Gastrocnemius medialis (tissue), 4 donors: ENCODE data around the gene HS6ST2. TPM values are rescaled to one million over a fixed set of nuclear protein-coding genes. Genes with fewer than 3 reads are reported as not detected.

Source experiments
- ATAC-seq, 2 donors: fragments of 150-250 bp; one replicate each; pipeline ENCODE4 v1.9.1; 2016
- DNase-seq, 2 donors: peaks; one replicate each; pipeline ENCODE4 v3.0.0-alpha.2; 2019
- H3K27ac ChIP-seq, 4 donors: fragments of 200-600 bp; sonication (generic); 1 replicate in 1 of 4; 2 replicates in 3 of 4; pipeline ENCODE4 v1.5.1; 2016 to 2018; ENCODE audit warnings: mild to moderate bottlenecking in 2 of 4, moderate library complexity in 1 of 4
- H3K27me3 ChIP-seq, 3 donors: fragments of 200-600 bp; sonication (generic) in 2 of 3; 1 replicate in 1 of 3; 2 replicates in 2 of 3; pipeline versions ENCODE4 v1.5.1 to v1.6.0; 2016 to 2019; ENCODE audit warnings: mild to moderate bottlenecking in 1 of 3, moderate library complexity in 1 of 3
- H3K36me3 ChIP-seq, 2 donors: fragments of 200-600 bp; sonication (generic) in 1 of 2; one replicate each; pipeline ENCODE4 v1.5.1; 2017 to 2018
- H3K4me1 ChIP-seq, 2 donors: fragments of 200-600 bp; sonication (generic) in 1 of 2; one replicate each; pipeline ENCODE4 v1.5.1; 2016 to 2017; ENCODE audit warnings: mild to moderate bottlenecking in 2 of 2
- H3K4me3 ChIP-seq, 4 donors: fragments of 200-600 bp; sonication (generic) in 3 of 4; 1 replicate in 1 of 4; 2 replicates in 3 of 4; pipeline ENCODE4 v1.5.1; 2016 to 2019; ENCODE audit warnings: mild to moderate bottlenecking in 2 of 4
- H3K9me3 ChIP-seq, 3 donors: fragments of 200-600 bp; sonication (generic) in 2 of 3; 1 replicate in 1 of 3; 2 replicates in 2 of 3; pipeline ENCODE4 v1.5.1; 2016 to 2019
- POLR2A ChIP-seq, 2 donors: fragments of 450-650 bp; IDR thresholded peaks; one replicate each; pipeline ENCODE4 v1.6.1; 2017; ENCODE audit warnings: antibody characterized with exemption in 2 of 2, mild to moderate bottlenecking in 2 of 2, moderate library complexity in 2 of 2
- in situ Hi-C, 4 donors: fragments of 200-750 bp; cut with MboI; loops; one replicate each; pipeline versions ENCODE4 v1.15.0 to v1.8.0; 2017; ENCODE audit warnings: low sequenced_read_pairs in 4 of 4
- intact Hi-C: fragments of 100-400 bp; cut with DNase I; formaldehyde crosslinking; loops from one replicate; pipeline ENCODE4 v1.15.1; 2023; ENCODE audit warnings: low total_unique reads
- total RNA-seq, 4 donors: library from RNA; depleted of rRNA; stranded (reverse); fragments of >200 nt; gene quantifications; one replicate each; pipeline versions ENCODE4 v1.1.0 to v1.2.3, GENCODE V29; 2016
- TF ChIP-seq, protein P1 (sequence below), 5 experiments: fragments of 450-650 bp in 3 of 5; fragments of 200-600 bp in 2 of 5; sonication (generic) in 2 of 5; IDR thresholded peaks in 4 of 5; conservative IDR thresholded peaks in 1 of 5; 1 replicate in 4 of 5; 2 replicates in 1 of 5; pipeline ENCODE4 v1.5.1; 2016 to 2019; ENCODE audit warnings: antibody characterized with exemption in 5 of 5, mild to moderate bottlenecking in 3 of 5, moderate library complexity in 3 of 5

Gene HS6ST2
- total RNA-seq, 4 donors from 2014 or later, result 1.9 to 2.8 (median 2.1) TPM; not detected in 1

GRCh38 chrX:132602701-132603100, 355.7 kb downstream of the HS6ST2 start:
- Histone ChIP-seq H3K9me3 (no peaks in the 10 kb centered on the region), H3K36me3 (no peaks in the 10 kb centered on the region), H3K27me3 (peaks cover 0 to 4% (median 0%) of the 10 kb centered on the region in 3 donors), H3K4me1 (no peaks in the 10 kb centered on the region), H3K4me3 (no peak overlapping the region), H3K27ac (no peak overlapping the region)
- TF ChIP-seq POLR2A (IDR thresholded peaks at IDR 0.05), result no peak
- TF ChIP-seq, protein P1, sequence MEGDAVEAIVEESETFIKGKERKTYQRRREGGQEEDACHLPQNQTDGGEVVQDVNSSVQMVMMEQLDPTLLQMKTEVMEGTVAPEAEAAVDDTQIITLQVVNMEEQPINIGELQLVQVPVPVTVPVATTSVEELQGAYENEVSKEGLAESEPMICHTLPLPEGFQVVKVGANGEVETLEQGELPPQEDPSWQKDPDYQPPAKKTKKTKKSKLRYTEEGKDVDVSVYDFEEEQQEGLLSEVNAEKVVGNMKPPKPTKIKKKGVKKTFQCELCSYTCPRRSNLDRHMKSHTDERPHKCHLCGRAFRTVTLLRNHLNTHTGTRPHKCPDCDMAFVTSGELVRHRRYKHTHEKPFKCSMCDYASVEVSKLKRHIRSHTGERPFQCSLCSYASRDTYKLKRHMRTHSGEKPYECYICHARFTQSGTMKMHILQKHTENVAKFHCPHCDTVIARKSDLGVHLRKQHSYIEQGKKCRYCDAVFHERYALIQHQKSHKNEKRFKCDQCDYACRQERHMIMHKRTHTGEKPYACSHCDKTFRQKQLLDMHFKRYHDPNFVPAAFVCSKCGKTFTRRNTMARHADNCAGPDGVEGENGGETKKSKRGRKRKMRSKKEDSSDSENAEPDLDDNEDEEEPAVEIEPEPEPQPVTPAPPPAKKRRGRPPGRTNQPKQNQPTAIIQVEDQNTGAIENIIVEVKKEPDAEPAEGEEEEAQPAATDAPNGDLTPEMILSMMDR (IDR thresholded peaks at IDR 0.05 in 4 of 5, conservative IDR thresholded peaks at IDR 0.05 in 1 of 5), result no peak
- intact Hi-C loops (no loop called here), in situ Hi-C loops (loop anchor here in 3 of 4 donors (10.0 to 25.0 kb wide), 4 partner anchors 308 to 765 kb away; no protein-coding TSS in a partner anchor)
- DNase-seq, result no peak
- no peak for ATAC-seq

DNA sequence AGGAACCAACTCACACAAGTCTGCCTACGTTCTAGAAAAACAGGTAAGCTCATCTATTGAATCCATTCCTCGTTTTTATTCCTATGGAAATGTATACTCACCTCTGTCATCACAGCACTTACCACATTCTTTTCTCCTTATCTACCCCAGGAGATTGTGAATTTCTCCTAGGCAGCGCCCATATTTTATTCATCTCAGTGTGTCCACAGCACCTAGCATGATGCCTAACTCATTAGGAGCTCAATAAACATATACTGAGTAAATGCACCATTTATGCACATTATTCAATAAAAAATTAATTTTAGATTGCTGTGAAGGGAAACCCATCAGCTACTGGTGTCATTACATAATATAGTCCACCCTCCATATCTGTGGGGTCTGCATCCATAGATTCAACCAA, 363.4 kb downstream of the HS6ST2 start:
- H3K4me1 ChIP-seq, result no peaks in the 10 kb centered on the region
- no peak overlapping the region for H3K27ac ChIP-seq
- TF ChIP-seq, protein P1 (IDR thresholded peaks at IDR 0.05 in 4 of 5, conservative IDR thresholded peaks at IDR 0.05 in 1 of 5), result no peak
- TF ChIP-seq POLR2A (IDR thresholded peaks at IDR 0.05), result no peak
- no peaks in the 10 kb centered on the region for H3K9me3 ChIP-seq
- in situ Hi-C loops, result no loop called here
- DNase-seq (no peak), ATAC-seq (no peak)
- H3K36me3 ChIP-seq, result no peaks in the 10 kb centered on the region
- intact Hi-C loops, result loop anchor here (5.0 kb wide), 1 partner anchor 303 kb away; no protein-coding TSS in a partner anchor
- H3K4me3 ChIP-seq, result no peak overlapping the region
- H3K27me3 ChIP-seq, result no peaks in the 10 kb centered on the region

DNA sequence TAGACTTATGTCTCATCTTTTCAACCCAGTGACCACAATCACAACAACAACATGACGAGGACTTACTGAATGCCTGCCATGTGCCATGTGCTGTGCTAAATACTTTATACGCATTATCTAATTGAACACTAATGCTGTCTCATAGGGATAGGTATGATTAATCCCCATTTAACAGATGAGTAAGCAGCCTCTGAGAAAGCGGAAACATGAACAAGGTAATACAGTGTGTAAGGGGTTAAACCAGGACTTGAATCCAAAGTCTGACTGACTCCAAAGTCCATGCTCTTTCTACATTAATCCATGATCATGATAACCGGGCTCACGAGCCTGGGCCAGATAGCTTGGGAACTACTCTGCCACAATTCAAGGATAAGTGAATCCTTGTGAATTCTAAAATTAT, 364.3 kb downstream of the HS6ST2 start:
- ATAC-seq, result no peak
- no peak for DNase-seq
- in situ Hi-C loops (no loop called here), intact Hi-C loops (loop anchor here (5.0 kb wide), 1 partner anchor 302 kb away; no protein-coding TSS in a partner anchor)
- Histone ChIP-seq H3K4me1 (no peaks in the 10 kb centered on the region), H3K9me3 (no peaks in the 10 kb centered on the region), H3K27ac (no peak overlapping the region), H3K4me3 (no peak overlapping the region), H3K36me3 (no peaks in the 10 kb centered on the region), H3K27me3 (no peaks in the 10 kb centered on the region)
- no peak for TF ChIP-seq POLR2A (IDR thresholded peaks at IDR 0.05)
- TF ChIP-seq, protein P1 (IDR thresholded peaks at IDR 0.05 in 4 of 5, conservative IDR thresholded peaks at IDR 0.05 in 1 of 5), result no peak

DNA sequence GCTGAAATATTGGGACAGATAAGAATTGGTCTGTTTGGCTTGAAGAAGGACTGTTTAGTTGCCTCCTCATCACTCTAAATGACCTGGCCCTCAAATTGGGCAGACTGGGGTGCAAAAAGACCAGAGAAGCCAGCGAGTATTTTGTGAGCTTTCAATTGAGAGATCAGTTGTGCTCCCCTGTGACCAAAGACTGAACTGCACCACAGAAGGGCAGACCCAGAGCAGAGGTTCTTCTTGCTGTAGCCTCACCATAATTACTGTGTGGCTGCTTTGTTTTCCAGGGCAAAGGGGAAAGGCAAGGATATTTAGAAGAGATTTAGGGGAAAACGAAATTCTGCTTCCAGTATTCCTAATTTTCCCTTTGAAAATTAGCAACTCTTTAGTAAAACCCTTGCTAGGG, 365.5 kb downstream of the HS6ST2 start:
- no peak for DNase-seq
- in situ Hi-C loops (no loop called here), intact Hi-C loops (loop anchor here (5.0 kb wide), 1 partner anchor 301 kb away; no protein-coding TSS in a partner anchor)
- H3K27me3 ChIP-seq, result no peaks in the 10 kb centered on the region
- no peaks in the 10 kb centered on the region for H3K36me3 ChIP-seq
- no peak overlapping the region for H3K4me3 ChIP-seq
- H3K9me3 ChIP-seq, result no peaks in the 10 kb centered on the region
- ATAC-seq, result no peak
- H3K4me1 ChIP-seq, result no peaks in the 10 kb centered on the region
- H3K27ac ChIP-seq, result no peak overlapping the region
- TF ChIP-seq, protein P1 (IDR thresholded peaks at IDR 0.05 in 4 of 5, conservative IDR thresholded peaks at IDR 0.05 in 1 of 5), result peak in 2 of 5 experiments; percentile 18 to 25
- no peak for TF ChIP-seq POLR2A (IDR thresholded peaks at IDR 0.05)
